ENCODE measurements around the gene COMMD7.
"Not testable (repeated sequence)": the region's sequence is repeated elsewhere in the genome, so short reads cannot be mapped to it uniquely, and the experiment has no call there.

The COMMD7 gene

DNA sequence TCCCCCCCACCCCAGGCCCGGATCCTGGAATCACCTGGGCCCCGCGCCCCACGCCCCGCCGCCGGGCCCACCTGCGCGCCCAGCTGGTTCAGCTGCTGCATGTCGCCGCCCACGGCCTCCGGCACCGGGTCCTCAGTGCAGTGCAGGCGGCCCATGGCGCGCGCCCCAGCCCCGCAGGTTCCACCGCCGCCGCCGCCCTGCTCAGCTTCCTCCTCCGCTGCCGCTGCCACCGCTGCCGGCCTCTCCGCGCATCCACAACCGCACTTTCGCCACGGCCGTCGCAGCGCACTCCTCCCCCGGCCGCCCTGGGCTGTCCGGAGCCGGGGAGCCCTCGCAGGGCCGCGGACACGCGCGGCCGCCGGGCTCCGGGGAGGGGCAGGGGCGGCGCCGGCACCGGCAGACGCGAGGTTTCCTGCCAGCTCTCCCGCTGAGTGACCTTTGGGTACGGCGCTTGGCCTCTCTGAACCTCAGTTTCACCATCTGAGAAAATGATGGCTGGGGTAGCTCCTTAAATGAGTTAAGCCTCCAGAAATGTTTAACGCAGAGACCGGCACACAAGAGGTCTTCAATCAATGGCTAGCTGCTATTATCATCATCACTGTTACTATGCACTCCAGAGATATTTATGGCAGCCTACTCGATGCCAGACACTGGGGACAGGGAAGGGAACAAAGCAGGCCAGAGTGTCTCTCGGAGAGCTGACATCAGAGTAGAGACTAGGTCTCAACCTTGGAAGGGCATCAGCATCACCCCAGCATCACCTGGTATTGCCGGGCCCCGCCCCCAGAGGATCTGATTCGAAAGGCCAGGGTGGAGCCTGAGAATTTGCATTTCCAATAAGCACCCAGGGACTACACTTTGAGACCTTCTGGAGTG is at the start of gene COMMD7:
TSS of gene COMMD7 (minus strand) at position 231 of the 876 bp plus-strand sequence. CDS start at position 155, 76 bp downstream.
- peak; percentile 41 for DNase-seq

DNA sequence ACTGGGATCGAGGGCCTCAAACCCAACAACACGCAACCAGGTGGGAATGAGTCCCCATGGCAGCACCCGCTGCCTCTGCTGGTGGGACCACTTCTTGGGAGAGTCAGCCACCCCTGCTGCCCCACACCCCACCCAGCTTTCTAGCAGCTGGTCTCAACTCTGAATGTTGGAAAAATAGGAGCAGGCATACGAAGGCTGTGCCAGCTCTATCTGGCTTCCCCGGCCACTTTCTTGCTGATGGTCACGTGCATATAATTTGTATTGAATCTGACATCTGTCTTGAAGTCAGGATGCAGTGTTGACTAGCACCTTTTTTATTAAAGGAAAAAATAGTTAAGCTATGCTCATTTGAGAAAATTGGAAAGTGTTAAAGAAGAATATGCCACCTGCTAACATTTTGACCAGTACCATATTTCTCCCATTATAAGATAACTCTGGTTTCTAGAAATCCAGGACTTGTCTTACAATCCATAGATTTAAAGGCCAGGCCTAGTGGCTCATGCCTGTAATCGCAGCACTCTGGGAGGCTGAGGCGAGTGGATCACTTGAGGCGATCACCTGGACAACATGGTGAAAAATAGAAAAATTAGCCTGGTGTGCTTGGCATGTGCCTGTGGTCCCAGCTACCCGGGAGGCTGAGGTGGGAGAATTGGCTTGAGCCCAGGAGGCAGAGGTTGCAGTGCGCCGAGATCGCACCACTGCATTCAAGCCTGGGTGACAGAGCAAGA is 49.6 kb upstream of the COMMD7 start:
- no peak for DNase-seq

DNA sequence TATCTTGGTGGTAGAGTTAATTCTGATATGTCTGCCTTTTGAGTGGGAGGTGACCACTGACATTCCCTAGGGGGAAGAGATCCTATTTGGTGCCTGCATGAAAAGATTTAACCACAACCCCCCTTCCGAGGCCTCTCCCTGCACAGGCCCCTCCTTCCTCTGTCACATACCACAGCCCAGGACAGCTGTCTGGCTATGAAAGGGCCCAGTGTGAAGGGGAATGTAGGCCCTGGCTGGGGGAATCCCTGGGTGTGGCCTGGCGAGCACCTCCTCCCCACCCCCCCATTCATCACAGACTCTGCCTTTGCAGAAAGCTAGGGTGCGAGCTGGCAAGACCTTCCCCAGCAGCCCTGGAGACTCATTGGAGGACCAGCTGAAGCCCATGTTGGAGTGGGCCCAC is 49.0 kb upstream of the COMMD7 start:
- no peak for DNase-seq

DNA sequence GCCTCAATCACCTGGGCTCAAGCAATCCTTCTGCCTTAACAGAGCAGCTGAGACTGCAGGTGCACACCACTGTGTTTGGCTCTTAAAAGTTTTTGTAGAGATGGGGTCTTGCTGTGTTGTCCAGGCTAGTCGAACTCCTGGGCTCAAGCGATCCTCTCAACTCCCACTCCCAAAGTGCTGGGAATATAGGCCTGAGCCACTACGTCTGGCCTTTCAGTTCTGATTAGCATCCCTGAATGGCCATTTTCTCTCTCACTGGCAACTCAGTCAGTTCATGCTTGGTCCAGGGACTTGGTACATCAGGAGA is 47.4 kb upstream of the COMMD7 start:
- no peak for DNase-seq

DNA sequence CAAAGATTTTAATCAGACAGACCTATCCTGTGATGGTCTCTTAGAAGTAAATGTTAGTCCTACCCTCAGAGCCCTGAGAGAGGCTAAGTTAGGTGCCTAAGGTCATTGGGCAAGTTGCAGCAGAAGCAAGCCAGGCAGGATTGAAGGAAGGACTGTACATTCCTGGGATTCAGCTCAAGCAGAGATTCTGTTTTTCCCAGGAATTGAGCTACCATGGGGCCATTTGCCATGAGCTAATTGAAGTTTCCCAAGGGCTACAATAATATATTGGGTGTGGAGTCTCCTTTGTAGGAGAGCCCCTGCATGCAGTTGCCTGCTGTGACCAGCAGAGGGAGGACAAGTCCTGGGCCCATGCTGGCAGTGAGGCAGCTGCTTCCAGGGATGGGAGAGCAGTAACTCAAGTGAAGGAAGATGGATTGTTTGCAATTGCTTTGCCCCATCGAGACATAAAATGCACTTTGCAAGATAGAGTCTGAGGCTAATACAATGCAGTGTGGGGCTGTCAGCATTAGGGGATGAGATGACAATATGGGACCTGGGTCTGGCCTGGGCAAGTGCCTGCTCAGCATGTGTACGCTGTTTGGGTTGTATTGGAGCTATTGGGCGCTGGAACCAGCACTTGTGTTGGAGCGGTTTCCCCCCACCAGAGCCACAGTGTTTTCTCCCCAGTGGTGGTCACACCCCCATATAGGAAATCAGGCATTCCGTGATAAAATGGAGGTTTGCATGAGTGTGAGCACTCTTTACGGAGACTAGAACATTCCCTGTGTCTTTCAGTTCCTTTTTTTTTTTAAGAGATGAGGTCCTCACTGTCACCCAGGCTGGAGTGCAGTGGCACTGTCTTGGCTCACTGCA is 46.9 kb upstream of the COMMD7 start:
- DNase-seq: peak; percentile 17

DNA sequence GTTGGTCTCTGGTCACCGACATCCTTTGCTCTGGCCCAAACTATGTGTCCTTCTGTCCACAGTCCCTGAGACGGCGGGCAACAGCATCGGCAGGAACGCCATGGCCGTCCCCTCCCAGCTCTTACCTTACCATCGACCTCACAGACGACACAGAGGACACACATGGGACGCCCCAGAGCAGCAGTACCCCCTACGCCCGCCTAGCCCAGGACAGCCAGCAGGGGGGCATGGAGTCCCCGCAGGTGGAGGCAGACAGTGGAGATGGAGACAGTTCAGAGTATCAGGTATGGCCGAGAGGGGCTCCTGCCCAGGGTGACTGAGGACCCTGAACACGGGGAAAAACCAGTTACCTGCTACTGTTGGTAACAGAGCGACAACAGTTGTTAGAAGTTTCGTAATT is 43.9 kb upstream of the COMMD7 start:
- DNase-seq: no peak

DNA sequence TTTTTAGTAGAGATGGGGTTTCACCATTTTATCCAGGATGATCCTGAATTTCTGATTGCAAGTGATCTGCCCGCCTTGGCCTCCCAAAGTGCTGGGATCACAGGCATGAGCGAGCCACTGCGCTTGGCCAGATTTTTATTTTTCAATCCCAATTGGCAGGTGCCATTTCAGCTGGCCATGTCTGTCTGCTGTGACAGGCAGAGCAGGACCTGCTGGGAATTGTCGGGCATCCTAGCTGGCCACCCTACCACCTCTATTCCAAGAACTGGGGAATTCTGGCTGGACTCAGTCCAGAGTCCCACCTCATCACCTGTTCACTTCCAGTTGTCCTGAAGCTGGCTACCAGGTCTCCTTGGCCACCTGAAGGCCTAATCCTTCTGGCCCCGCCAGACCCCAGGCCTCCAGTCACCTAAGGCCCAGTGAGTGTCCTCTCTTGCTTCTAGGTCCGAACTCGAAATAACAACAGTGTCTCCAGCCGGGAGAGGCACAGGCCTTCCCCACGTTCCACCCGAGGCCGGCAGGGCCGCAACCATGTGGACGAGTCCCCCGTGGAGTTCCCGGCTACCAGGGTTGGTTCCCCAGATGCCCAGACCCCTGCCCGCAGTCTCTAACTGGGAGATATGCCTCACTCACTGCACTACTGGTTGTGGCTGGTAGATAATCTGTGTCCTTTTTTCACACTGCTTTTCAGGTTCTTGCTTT is 42.9 kb upstream of the COMMD7 start:
- DNase-seq: no peak

DNA sequence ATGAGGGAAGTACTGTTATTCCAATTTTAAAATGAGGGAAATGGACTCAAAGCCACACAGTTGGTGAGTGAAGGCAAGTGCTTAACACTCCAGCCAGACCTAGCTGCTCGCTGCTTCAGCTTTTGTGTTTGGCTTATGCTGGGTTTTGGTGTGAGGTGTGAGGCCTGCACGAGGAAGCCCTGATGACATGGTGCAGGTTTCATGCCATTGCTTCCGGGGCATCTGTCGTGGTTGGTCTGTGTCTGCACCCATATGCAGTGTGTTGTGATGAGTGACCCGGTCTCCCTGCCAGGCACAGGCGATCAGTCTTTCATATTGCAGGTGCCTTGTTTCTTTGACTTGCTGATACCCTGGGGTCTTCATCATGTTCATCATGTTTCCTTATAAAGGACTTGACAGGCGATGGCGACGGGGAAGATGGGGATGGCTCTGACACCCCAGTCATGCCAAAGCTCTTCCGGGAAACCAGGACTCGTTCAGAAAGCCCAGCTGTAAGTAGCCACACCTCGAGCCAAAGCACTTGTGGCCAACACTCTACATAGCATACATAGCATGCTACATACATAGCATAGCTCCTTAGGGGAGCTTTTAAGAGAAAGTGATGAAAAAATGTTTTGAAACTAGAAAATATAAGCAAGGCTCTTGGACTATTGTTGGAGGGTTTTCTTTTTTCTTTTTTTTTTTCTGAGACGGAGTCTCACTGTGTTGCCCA is 41.3 kb upstream of the COMMD7 start:
- DNase-seq: no peak

DNA sequence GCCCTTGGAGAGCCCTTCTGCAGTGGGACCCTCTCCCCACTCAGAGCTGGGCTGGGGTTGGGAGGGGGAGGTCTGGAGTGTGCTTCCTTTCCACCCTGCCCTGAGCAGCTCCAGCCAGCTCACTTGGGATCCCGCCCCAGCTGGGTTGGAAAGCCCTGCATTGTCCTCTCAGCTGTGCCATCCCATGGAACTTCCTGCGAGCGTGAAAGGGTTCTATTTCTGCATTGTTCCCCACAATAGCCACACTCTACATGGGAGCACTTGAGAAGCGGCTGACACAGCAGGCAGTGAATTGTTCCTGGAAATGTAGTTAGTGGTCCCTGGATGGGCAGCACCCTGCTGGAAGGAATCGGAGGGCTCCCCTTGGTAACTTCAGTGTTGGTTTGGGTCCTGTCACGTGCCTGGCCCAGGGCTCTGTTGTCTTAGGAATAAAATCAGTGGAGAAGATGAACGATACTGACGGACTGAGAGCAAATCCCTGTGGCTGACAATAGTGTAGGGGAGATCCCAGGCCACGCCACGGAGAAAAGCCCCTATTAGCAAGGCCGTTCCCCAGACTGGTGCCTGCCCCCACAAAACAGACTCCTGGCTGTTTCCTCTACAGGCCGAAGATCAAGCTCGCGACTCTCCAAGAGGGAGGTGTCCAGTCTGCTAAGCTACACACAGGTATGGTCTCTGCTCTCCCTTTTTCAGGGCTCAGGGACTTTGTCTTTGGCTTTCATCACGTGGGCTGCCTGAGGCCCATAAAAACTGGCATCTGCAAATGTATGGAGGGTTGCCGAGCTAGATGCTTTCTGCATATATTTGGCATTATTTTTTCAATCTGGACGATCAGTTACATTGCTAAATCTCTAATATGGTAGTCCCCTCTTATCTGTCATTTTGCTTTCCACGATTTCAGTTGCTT is 37.7 kb upstream of the COMMD7 start:
- DNase-seq: no peak

DNA sequence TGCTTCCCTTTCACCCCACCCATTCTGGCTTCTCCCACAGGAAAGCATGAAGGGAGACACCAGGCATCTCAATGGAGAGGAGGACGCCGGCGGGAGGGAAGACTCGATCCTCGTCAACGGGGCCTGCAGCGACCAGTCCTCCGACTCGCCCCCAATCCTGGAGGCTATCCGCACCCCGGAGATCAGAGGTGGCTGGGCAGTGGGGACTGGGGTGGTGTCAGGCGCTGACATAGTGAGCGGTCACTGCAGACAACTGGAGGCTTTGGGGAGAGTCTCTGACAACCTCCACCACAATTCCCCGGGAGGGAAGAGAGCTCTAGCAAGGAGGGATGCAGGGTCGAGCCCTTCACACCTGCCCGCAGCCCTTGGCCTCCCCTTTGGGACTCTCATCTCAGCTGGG is 37.0 kb upstream of the COMMD7 start:
- no peak for DNase-seq

DNA sequence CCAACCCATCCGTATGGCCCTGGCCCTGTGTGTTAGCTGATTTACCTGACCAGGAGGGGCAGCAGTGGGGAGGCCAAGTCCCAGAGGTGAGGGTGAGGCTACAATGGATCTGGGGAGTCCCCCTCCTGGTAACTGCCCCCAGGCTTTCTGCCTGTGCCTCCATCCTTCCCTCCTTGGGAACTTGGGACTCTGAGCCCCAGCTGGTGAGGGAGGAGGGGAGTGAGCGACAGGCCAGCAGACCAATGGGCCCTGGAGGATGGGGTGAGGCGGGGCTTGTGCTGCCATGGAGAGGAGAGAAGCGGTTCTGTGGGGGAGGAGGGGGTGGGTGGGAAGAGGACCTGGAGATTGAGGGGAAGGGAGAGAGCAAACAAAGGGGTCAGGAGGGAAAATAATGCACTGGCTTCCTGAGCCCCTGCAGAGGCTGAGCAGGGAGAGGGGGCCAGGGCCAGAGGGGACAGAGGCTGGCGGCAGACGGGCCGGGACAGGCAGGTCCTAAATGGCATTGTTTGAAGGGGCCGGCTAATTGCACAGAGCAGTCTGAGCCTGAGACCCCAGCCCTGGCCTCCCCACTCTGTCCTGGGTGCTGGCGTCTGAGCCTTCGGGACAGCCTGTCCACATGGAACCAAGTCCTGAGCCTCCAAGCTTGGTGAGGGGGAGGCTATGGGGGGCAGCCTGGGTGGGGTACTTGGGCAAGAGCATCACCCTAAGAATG is 36.4 kb upstream of the COMMD7 start:
- no peak for DNase-seq

DNA sequence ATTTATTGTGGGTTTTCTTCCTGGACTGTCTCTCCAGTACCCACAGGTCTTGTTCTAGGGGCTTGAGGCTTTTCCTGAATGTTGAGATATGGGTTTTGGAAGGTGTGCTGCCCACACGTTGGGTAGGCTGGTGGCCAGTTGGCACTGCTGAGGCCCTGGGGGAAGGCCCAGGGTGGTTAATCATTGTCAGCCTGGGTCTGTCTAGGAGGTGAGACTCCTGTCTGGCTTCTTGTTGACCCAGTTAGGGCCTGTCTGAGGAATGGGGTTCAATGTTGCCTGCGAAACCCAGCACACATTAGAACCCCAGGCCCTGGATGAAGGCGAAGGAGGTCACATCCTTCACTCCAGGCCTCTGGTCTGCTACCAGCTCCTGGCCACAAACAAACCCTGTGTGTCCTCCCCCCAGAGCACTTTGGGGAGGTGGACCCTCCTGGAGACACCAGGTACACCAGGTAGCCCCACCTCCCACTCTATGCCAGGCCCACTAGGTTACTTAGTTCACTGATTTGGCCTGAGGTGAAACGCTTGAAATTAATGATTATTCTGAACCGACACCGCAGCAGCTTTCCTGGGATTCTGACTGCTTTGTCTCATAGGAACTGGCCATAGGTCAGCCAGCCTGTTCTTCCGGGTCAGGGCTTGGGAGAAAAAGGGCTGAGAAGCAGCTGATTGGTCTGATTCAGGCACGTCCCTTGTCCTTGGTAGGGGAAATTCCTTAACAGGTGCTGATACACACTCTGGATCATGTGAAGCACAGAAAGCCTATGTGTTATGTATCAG is 34.1 kb upstream of the COMMD7 start:
- DNase-seq: no peak

DNA sequence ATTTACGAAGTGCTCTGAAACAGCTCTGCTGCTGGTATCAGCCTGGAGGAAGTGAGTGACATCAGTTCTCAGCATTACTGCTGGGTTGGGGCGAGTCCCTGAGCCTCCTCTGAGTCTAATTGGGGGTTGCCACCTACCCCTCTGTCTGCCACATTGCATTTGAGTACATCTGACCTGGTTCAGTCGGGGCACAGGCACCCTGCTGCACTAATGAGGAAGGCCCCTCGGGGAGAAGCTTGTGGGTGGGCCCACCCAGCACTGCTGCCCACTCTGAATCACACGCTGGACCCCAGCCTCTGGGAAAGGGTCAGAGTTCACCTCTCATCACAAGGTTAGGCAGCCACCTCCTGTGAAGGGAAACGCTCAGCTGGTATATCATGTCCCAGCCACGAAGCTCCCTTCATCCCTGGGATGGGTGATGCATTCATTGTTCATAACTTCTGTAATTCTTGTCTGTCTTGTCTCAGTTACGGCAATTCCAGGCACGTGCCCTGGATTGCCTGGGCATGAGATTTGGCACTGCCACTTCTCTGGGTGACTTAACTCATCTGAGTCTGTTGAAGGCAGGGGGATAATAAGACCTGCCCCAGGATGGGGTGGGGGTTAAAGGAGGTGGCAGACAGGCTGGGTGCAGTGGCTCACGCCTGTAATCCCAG is 32.2 kb upstream of the COMMD7 start:
- no peak for DNase-seq

DNA sequence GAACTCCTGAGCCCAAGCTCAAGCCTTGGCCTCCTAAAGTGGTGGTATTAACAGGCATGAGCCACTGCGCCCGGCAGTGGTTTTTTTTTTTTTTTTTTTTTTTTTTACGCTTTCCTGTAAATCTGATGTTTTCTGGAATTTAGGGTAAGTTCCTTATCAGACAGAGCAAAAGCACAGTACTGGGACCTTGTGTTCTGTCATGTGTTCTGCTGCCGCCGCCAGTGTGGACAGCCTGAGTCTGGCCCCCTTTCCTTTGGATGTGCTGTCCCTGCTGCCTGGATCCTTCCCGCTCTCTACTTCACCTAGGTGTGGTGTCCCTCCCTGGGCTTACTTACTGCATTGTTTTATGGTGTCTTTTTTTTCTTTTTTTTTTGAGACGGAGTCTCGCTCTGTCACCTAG is 30.6 kb upstream of the COMMD7 start:
- DNase-seq: no peak

DNA sequence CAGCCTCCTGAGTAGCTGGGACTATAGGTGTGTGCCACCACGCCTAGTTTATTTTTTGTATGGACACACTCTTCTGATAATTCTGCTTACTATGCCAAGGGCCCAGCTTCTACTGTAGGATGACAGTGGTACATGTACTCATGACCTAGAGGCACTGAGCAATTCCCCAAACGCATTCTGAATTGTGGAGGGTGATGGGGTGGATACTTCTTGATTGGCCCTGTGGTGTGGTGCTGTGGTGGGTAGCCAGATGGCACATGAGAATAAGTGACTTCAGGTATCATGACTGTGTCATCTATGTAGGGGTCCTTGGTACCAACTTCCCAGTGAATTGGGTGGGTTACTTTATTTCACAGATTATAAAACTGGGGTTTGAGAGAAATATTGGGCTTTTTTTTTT is 30.0 kb upstream of the COMMD7 start:
- no peak for DNase-seq

DNA sequence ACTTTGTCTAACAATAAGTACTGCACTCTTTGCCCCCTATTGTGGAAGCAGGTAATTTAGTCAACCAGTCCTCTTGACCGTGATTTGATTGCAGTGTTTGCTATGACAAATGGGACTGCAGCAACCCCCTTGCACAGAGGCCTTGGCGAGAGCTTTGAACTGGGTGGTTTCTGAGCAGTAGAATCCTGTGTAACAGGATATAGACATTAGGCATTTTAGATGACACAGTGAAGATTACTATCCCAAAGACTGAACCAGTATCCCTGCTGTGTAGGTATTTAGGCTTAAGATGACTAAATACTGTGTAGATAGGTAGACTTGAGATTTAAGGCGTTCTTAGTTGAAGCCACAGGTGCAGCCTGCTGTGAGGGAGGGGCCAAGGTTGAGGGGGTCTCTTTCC is 28.8 kb upstream of the COMMD7 start:
- no peak for DNase-seq

DNA sequence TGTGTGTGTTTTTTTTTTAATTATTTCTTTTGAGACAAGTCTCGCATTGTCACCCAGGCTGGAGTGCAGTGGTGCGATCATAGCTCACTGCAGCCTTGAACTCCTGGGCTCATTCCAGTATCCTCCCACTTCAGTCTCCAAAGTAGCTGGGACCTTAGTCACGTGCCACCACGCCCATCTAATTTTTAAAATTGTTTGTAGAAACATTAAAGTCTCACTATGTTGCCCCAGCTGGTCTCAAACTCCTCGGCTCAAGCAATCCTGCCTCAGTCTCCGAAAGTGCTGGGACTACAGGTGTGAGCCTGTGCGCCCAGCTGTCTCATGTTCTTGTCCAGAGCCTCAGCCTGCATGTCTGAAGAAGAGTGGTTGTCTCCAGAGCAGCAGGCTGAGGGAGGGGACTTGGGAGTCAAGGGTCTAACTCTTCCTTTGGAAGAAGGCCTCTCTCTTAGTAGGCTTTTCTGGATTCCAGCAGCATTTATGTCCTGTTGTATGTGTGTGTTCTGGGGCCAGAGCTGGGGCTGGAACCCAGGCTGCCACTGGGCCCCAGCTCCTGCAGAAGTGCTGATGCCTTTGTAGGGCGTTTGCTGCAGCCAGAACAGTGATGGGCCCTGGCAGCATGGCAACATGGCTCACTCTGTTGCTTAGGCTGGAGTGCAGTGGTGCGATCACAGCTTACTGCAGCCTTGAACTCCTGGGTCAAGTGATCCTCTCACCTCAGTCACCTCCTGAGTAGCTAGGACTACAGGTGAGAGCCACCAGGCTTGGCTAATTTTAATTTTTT is 24.3 kb upstream of the COMMD7 start:
- no peak for DNase-seq

DNA sequence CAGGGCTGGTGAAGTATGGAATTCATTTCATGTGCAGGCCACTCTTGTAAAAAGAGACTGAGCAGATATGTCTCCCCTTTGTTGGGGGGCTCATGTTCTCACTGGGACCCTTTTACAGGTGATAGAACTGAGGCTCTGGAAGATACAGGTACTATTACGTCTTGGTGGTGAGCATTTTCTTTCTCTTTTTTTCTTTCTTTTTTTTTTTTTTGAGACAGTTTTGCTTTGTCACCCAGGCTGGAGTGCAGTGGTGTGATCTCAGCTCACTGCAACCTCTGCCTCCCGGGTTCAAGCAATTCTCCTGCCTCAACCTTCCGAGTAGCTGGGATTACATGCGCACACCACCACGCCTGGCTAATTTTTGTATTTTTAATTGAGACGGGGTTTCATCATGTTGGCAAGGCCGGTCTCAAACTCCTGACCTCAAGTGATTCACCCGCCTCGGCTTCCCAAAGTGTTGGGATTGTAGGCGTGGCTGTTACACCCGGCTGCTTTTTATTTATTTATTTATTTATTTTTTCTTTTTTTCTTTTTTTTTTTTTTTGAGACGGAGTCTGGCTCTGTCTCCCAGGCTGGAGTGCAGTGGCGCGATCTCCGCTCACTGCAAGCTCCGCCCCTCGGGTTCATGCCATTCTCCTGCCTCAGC is 22.1 kb upstream of the COMMD7 start:
- DNase-seq: not testable (repeated sequence)
